HUES6 (cell line): ENCODE results near the gene L3MBTL4.
"Not testable (repeated sequence)": the region's sequence is repeated elsewhere in the genome, so short reads cannot be mapped to it uniquely, and the experiment has no call there.

Experiments
- H3K27ac ChIP-seq: 2 replicates; pipeline ENCODE4 v1.7.0; 2013; ENCODE audit warnings: low read depth, mild to moderate bottlenecking, low read length, inconsistent platforms
- H3K27me3 ChIP-seq: 2 replicates; pipeline ENCODE4 v1.6.1; 2013; ENCODE audit warnings: low read length; ENCODE audit not compliant: control insufficient read depth, insufficient read depth
- H3K36me3 ChIP-seq: 2 replicates; pipeline ENCODE4 v1.6.1; 2013; ENCODE audit warnings: low read length; ENCODE audit not compliant: control insufficient read depth, insufficient read depth
- H3K4me1 ChIP-seq: 2 replicates; pipeline ENCODE4 v1.6.1; 2013; ENCODE audit warnings: low read length; ENCODE audit not compliant: control insufficient read depth, insufficient read depth
- H3K4me3 ChIP-seq: 2 replicates; pipeline ENCODE4 v1.5.1; 2013; ENCODE audit warnings: low read depth, low read length
- H3K9ac ChIP-seq: one replicate; pipeline ENCODE4 v1.6.1; 2013; ENCODE audit warnings: mild to moderate bottlenecking, low read length
- H3K9me3 ChIP-seq: 2 replicates; pipeline ENCODE4 v1.6.1; 2013; ENCODE audit warnings: low read depth, low read length; ENCODE audit not compliant: control insufficient read depth, insufficient read depth

Gene L3MBTL4

GRCh38 chr18:6297875-6298274 is 116.8 kb downstream of the L3MBTL4 start:
- Histone ChIP-seq H3K9me3 (no peaks in the 10 kb centered on the region), H3K4me1 (0 out of 2 replicates have a peak, but pooled peaks cover 2% of the 10 kb centered on the region), H3K27ac (no peak overlapping the region), H3K9ac (no peak overlapping the region), H3K36me3 (no peaks in the 10 kb centered on the region), H3K4me3 (no peak overlapping the region), H3K27me3 (no peaks in the 10 kb centered on the region)

- no peaks in the 10 kb centered on the region for H3K9me3 ChIP-seq
- H3K27me3 ChIP-seq = no peaks in the 10 kb centered on the region
- H3K4me1 ChIP-seq = 0 out of 2 replicates have a peak, but pooled peaks cover 2% of the 10 kb centered on the region
- H3K27ac ChIP-seq = no peak overlapping the region
- no peak overlapping the region for H3K4me3 ChIP-seq
- no peaks in the 10 kb centered on the region for H3K36me3 ChIP-seq
- H3K9ac ChIP-seq = no peak overlapping the region
These were observed 120.4 kb downstream of the L3MBTL4 start for GRCh38 chr18:6294148-6294784.

- H3K36me3 ChIP-seq = no peaks in the 10 kb centered on the region
- no peak overlapping the region for H3K9ac ChIP-seq
- H3K27ac ChIP-seq = no peak overlapping the region
- H3K27me3 ChIP-seq = no peaks in the 10 kb centered on the region
- H3K4me1 ChIP-seq = peaks cover 8% of the 10 kb centered on the region; the same call in 1 of the 2 replicates
- H3K9me3 ChIP-seq = no peaks in the 10 kb centered on the region
- no peak overlapping the region for H3K4me3 ChIP-seq
These were observed 124.9 kb downstream of the L3MBTL4 start for GRCh38 chr18:6289843-6290242.

- H3K9me3 ChIP-seq = no peaks in the 10 kb centered on the region
- peaks cover 6% of the 10 kb centered on the region; the same call in 1 of the 2 replicates for H3K4me1 ChIP-seq
These were observed 128.1 kb downstream of the L3MBTL4 start for GRCh38 chr18:6286585-6286984.

GRCh38 chr18:6284761-6285160 is 129.9 kb downstream of the L3MBTL4 start:
- Histone ChIP-seq H3K27me3 (no peaks in the 10 kb centered on the region), H3K9me3 (no peaks in the 10 kb centered on the region), H3K4me1 (peaks cover 6% of the 10 kb centered on the region; the same call in 1 of the 2 replicates), H3K4me3 (no peak overlapping the region), H3K36me3 (no peaks in the 10 kb centered on the region), H3K27ac (no peak overlapping the region), H3K9ac (no peak overlapping the region)

More at GRCh38 chr18:6286585-6286984, 128.1 kb downstream of the L3MBTL4 start:
- Histone ChIP-seq H3K4me3 (no peak overlapping the region), H3K9ac (no peak overlapping the region), H3K27ac (no peak overlapping the region), H3K27me3 (no peaks in the 10 kb centered on the region), H3K36me3 (no peaks in the 10 kb centered on the region)

- no peak overlapping the region for H3K9ac ChIP-seq
- no peaks in the 10 kb centered on the region for H3K36me3 ChIP-seq
- no peak overlapping the region for H3K27ac ChIP-seq
- peaks cover 6% of the 10 kb centered on the region; the same call in 1 of the 2 replicates for H3K4me1 ChIP-seq
- no peak overlapping the region for H3K4me3 ChIP-seq
- H3K27me3 ChIP-seq = no peaks in the 10 kb centered on the region
- no peaks in the 10 kb centered on the region for H3K9me3 ChIP-seq
These were observed 130.4 kb downstream of the L3MBTL4 start for GRCh38 chr18:6284300-6284699.

- H3K4me3 ChIP-seq = no peak overlapping the region
- no peaks in the 10 kb centered on the region for H3K27me3 ChIP-seq
- no peaks in the 10 kb centered on the region for H3K36me3 ChIP-seq
- H3K9me3 ChIP-seq = no peaks in the 10 kb centered on the region
- H3K4me1 ChIP-seq = peaks cover 5% of the 10 kb centered on the region; the same call in 1 of the 2 replicates
- no peak overlapping the region for H3K9ac ChIP-seq
- no peak overlapping the region for H3K27ac ChIP-seq
These were observed 132.8 kb downstream of the L3MBTL4 start for GRCh38 chr18:6281874-6282273.

GRCh38 chr18:6280211-6280743 is 134.4 kb downstream of the L3MBTL4 start:
- Histone ChIP-seq H3K4me1 (no peaks in the 10 kb centered on the region; the same call in 1 of the 2 replicates), H3K9me3 (no peaks in the 10 kb centered on the region), H3K4me3 (no peak overlapping the region), H3K9ac (no peak overlapping the region), H3K27ac (no peak overlapping the region), H3K36me3 (no peaks in the 10 kb centered on the region), H3K27me3 (no peaks in the 10 kb centered on the region)

GRCh38 chr18:6279308-6279707 is 135.4 kb downstream of the L3MBTL4 start:
- no peak overlapping the region for H3K4me3 ChIP-seq
- H3K4me1 ChIP-seq = no peaks in the 10 kb centered on the region; the same call in 1 of the 2 replicates
- H3K36me3 ChIP-seq = no peaks in the 10 kb centered on the region
- H3K9ac ChIP-seq = no peak overlapping the region
- no peaks in the 10 kb centered on the region for H3K9me3 ChIP-seq
- H3K27me3 ChIP-seq = no peaks in the 10 kb centered on the region
- no peak overlapping the region for H3K27ac ChIP-seq

- H3K27ac ChIP-seq = no peak overlapping the region
- no peak overlapping the region for H3K4me3 ChIP-seq
- H3K36me3 ChIP-seq = no peaks in the 10 kb centered on the region
- no peaks in the 10 kb centered on the region for H3K4me1 ChIP-seq
- no peaks in the 10 kb centered on the region for H3K9me3 ChIP-seq
- H3K27me3 ChIP-seq = no peaks in the 10 kb centered on the region
- H3K9ac ChIP-seq = no peak overlapping the region
These were observed 141.3 kb downstream of the L3MBTL4 start for GRCh38 chr18:6273423-6273822.

GRCh38 chr18:6272144-6272543 is 142.6 kb downstream of the L3MBTL4 start:
- H3K27me3 ChIP-seq = not testable (repeated sequence)

More at GRCh38 chr18:6272144-6272543, 142.6 kb downstream of the L3MBTL4 start:
- not testable (repeated sequence) for H3K27ac ChIP-seq, H3K4me1 ChIP-seq, H3K9ac ChIP-seq, H3K9me3 ChIP-seq, H3K36me3 ChIP-seq
- H3K4me3 ChIP-seq = peak overlapping the region; percentile 8; the same call in 1 of the 2 replicates
